Ovary (tissue), 9 donors: Measurements from ENCODE around the gene SAMD5. TPM values are rescaled to one million over a fixed set of nuclear protein-coding genes. Genes with fewer than 3 reads are reported as not detected.

Source experiments
- DNase-seq, 5 donors: peaks; one replicate each; pipeline ENCODE4 v3.0.0-alpha.2; 2019 to 2020
- H3K27ac ChIP-seq, 2 donors: fragments of 200-600 bp; one replicate each; pipeline versions ENCODE4 v1.5.1 to v1.8.0; 2019 to 2022
- H3K27me3 ChIP-seq: fragments of 200-600 bp; one replicate; pipeline ENCODE4 v1.8.0; 2022
- H3K36me3 ChIP-seq: fragments of 200-600 bp; sonication (generic); one replicate; pipeline ENCODE4 v1.5.1; 2019
- H3K4me1 ChIP-seq: one replicate; pipeline ENCODE4 v1.8.1; 2013; ENCODE audit warnings: mild to moderate bottlenecking, moderate library complexity; ENCODE audit not compliant: insufficient read depth
- H3K4me3 ChIP-seq: fragments of 200-600 bp; sonication (generic); one replicate; pipeline ENCODE4 v1.5.1; 2017
- H3K9me3 ChIP-seq, 2 donors: fragments of 200-600 bp in 1 of 2; sonication (generic) in 1 of 2; one replicate each; pipeline versions ENCODE4 v1.5.1 to v1.8.1; 2013 to 2019; ENCODE audit warnings: mild to moderate bottlenecking in 1 of 2, moderate library complexity in 1 of 2
- EP300 ChIP-seq: sonication (generic); formaldehyde crosslinking; IDR thresholded peaks from one replicate; pipeline ENCODE4 v1.6.1; 2017; ENCODE audit warnings: antibody characterized with exemption
- POLR2A ChIP-seq: fragments of 450-650 bp; IDR thresholded peaks from one replicate; pipeline ENCODE4 v1.6.1; 2017; ENCODE audit warnings: antibody characterized with exemption, mild to moderate bottlenecking, moderate library complexity
- whole genome bisulfite sequencing, 3 donors: extraction: QIAGEN DNeasy Blood & Tissue Kit in 1 of 3; methylation state at CpG; one replicate each; pipeline versions ENCODE4 v1.1.5 to v1.1.7; 2013 to 2017; 5-methylcytosine and 5-hydroxymethylcytosine counted together
- intact Hi-C, 4 donors: fragments of 100-400 bp; cut with DNase I; formaldehyde crosslinking; loops; one replicate each; pipeline versions ENCODE4 v1.11.0 to v1.15.1; 2022 to 2023
- polyA plus RNA-seq, 2 donors: library from polyadenylated mRNA; stranded (reverse); fragments of 200-250 nt in 1 of 2; fragments of 350-450 nt in 1 of 2; fragmentation: Illumina TruSeq in 1 of 2; extraction: RNeasy Lipid Tissue Mini Kit (QIAGEN cat#74804) in 1 of 2; gene quantifications; one replicate each; pipeline ENCODE4 v1.2.3, GENCODE V29; 2013 to 2014
- total RNA-seq, 7 donors: library from RNA; depleted of rRNA in 2 of 7; stranded (reverse); fragments of >200 nt in 2 of 7; fragmentation: NEBNext Ultra II Directional in 3 of 7; extraction: Animal tissue kit (Norgen Biotek cat#: 25700) in 3 of 7; gene quantifications; one replicate each; pipeline versions ENCODE4 v1.1.0 to v1.2.4, GENCODE V29; 2016 to 2023
- TF ChIP-seq, protein P1 (sequence below), 3 donors: fragments of 450-650 bp in 2 of 3; fragments of 200-600 bp in 1 of 3; IDR thresholded peaks; one replicate each; pipeline versions ENCODE4 v1.5.1 to v1.8.0; 2016 to 2022; ENCODE audit warnings: antibody characterized with exemption in 3 of 3, mild to moderate bottlenecking in 1 of 3
- donor health status: DM: no; HTN: no; CAD: no; lungs with moderate emphysema.
- donor health status: DM: no; HTN: no; CAD: no.
- donor health status: Bipolar disorder and iron deficiency.
- donor health status: DM: yes; HTN: yes; CAD: no.
- donor health status: DM: no; HTN: no; CAD: no.
- donor health status: DM: yes; HTN: yes; CAD: no.

SAMD5 gene
- total and polyA plus RNA-seq, 9 donors = 0.13 to 3.9 (median 1.6) TPM

GRCh38 chr6:147570681-147571080 is 62.2 kb downstream of the SAMD5 start:
- DNase-seq = no peak
- Histone ChIP-seq H3K27ac (no peak overlapping the region), H3K4me1 (no peaks in the 10 kb centered on the region), H3K4me3 (no peak overlapping the region), H3K27me3 (no peaks in the 10 kb centered on the region), H3K36me3 (no peaks in the 10 kb centered on the region), H3K9me3 (no peaks in the 10 kb centered on the region)
- intact Hi-C loops = no loop called here
- TF ChIP-seq, protein P1, sequence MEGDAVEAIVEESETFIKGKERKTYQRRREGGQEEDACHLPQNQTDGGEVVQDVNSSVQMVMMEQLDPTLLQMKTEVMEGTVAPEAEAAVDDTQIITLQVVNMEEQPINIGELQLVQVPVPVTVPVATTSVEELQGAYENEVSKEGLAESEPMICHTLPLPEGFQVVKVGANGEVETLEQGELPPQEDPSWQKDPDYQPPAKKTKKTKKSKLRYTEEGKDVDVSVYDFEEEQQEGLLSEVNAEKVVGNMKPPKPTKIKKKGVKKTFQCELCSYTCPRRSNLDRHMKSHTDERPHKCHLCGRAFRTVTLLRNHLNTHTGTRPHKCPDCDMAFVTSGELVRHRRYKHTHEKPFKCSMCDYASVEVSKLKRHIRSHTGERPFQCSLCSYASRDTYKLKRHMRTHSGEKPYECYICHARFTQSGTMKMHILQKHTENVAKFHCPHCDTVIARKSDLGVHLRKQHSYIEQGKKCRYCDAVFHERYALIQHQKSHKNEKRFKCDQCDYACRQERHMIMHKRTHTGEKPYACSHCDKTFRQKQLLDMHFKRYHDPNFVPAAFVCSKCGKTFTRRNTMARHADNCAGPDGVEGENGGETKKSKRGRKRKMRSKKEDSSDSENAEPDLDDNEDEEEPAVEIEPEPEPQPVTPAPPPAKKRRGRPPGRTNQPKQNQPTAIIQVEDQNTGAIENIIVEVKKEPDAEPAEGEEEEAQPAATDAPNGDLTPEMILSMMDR (IDR thresholded peaks at IDR 0.05) = no peak
- no peak for TF ChIP-seq POLR2A
- TF ChIP-seq EP300 = no peak
- 95 to 99% (median 96%) methylated on average over 2 of the region's 2 CpGs for WGBS, 3 donors

DNA sequence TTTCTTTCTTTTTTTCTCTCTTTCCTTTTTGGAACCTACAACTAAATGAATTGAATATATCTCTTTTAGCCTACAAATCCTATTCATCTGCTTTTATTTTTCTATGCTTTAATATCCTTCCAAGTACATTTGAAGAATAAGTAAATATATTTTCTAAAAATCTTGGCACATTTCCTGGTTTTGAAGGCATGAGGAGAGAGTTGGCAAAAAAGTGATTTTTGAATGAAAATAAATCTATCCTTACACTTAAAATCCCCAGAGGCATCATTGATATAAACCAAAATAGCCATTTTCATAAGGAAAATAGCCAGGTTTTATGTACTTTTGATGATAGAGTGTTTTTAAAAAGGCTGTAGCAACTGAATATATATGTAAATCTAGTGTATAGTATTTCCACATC is 69.0 kb downstream of the SAMD5 start:
- DNase-seq = no peak
- no peak overlapping the region for H3K4me3 ChIP-seq

GRCh38 chr6:147578159-147578558 is 69.7 kb downstream of the SAMD5 start:
- 89 to 97% (median 90%) methylated on average over 2 of the region's 2 CpGs for WGBS, 3 donors
- TF ChIP-seq POLR2A (no peak), EP300 (no peak)
- TF ChIP-seq, protein P1 (IDR thresholded peaks at IDR 0.05) = no peak
- intact Hi-C loops = no loop called here

More for the DNA sequence above, 69.0 kb downstream of the SAMD5 start:
- no peak for TF ChIP-seq POLR2A
- TF ChIP-seq, protein P1 (IDR thresholded peaks at IDR 0.05) = no peak
- TF ChIP-seq EP300 = no peak
- no peaks in the 10 kb centered on the region for H3K9me3 ChIP-seq
- no peaks in the 10 kb centered on the region for H3K36me3 ChIP-seq
- intact Hi-C loops = no loop called here
- no peak overlapping the region for H3K27ac ChIP-seq
- H3K27me3 ChIP-seq = no peaks in the 10 kb centered on the region
- no peaks in the 10 kb centered on the region for H3K4me1 ChIP-seq

DNA sequence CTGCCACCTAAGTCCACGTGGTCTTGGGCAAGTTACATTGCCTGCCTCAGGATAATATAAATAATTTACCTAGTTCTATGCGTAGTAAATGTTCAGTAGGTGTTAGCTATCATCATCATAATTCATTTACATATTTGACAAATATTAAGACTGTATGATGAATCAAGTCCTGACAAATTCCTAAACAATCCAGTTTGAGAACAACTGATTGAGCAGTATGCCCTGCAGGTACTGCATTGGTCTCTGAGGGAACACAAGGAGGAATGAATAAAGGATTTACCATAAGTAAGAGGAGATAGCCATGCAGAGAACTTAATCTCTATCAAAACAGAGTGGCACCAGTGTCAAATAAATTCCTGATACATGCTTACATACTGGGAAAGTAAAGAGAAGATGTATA is 70.4 kb downstream of the SAMD5 start:
- 89 to 96% (median 94%) methylated on average over 2 of the region's 2 CpGs for WGBS, 3 donors
- intact Hi-C loops = no loop called here
- no peak for DNase-seq

More at GRCh38 chr6:147578159-147578558, 69.7 kb downstream of the SAMD5 start:
- H3K4me1 ChIP-seq = peaks cover 2% of the 10 kb centered on the region
- H3K4me3 ChIP-seq = no peak overlapping the region
- no peaks in the 10 kb centered on the region for H3K27me3 ChIP-seq
- H3K36me3 ChIP-seq = no peaks in the 10 kb centered on the region
- H3K9me3 ChIP-seq = no peaks in the 10 kb centered on the region
- no peak overlapping the region for H3K27ac ChIP-seq
- no peak for DNase-seq

More for the DNA sequence above, 70.4 kb downstream of the SAMD5 start:
- no peak overlapping the region for H3K27ac ChIP-seq
- H3K4me1 ChIP-seq = peaks cover 2% of the 10 kb centered on the region
- H3K4me3 ChIP-seq = no peak overlapping the region
- H3K27me3 ChIP-seq = no peaks in the 10 kb centered on the region
- no peaks in the 10 kb centered on the region for H3K36me3 ChIP-seq
- no peaks in the 10 kb centered on the region for H3K9me3 ChIP-seq
- TF ChIP-seq, protein P1 (IDR thresholded peaks at IDR 0.05) = no peak
- TF ChIP-seq EP300 = no peak
